Neutrophil (primary cell): ENCODE data around the gene TMEM175.
"Not testable (repeated sequence)": the region's sequence is repeated elsewhere in the genome, so short reads cannot be mapped to it uniquely, and the experiment has no call there.

Experiments
- H3K27ac ChIP-seq: fragments of 200-600 bp; sonication (generic); 2 replicates; pipeline ENCODE4 v1.5.1; 2016; ENCODE audit warnings: mild to moderate bottlenecking, moderate library complexity
- H3K27me3 ChIP-seq: fragments of 200-600 bp; sonication (generic); 2 replicates; pipeline ENCODE4 v1.6.0; 2016; ENCODE audit warnings: mild to moderate bottlenecking
- H3K36me3 ChIP-seq: fragments of 200-600 bp; sonication (generic); 2 replicates; pipeline ENCODE4 v1.5.1; 2017
- H3K4me1 ChIP-seq, 2 experiments: fragments of 200-600 bp in 1 of 2; sonication (generic) in 1 of 2; 1 replicate in 1 of 2; 2 replicates in 1 of 2; pipeline versions ENCODE4 v1.5.1 to v1.6.1; 2013 to 2016; ENCODE audit warnings: low read depth in 1 of 2, low read length in 1 of 2, mild to moderate bottlenecking in 1 of 2, moderate library complexity in 1 of 2; ENCODE audit not compliant: control insufficient read depth in 1 of 2, insufficient read depth in 1 of 2
- H3K4me3 ChIP-seq, 2 experiments: fragments of 200-600 bp in 1 of 2; sonication (generic) in 1 of 2; 1 replicate in 1 of 2; 2 replicates in 1 of 2; pipeline ENCODE4 v1.5.1; 2013 to 2016; ENCODE audit warnings: low read depth in 1 of 2, low read length in 1 of 2, mild to moderate bottlenecking in 1 of 2, moderate library complexity in 1 of 2
- H3K9me3 ChIP-seq: fragments of 200-600 bp; sonication (generic); 2 replicates; pipeline ENCODE4 v1.5.1; 2016
- TF ChIP-seq, protein P1 (sequence below): fragments of 200-600 bp; sonication (generic); IDR thresholded peaks from 2 replicates; pipeline ENCODE4 v1.5.1; 2016; ENCODE audit warnings: antibody characterized with exemption

TMEM175 gene

DNA sequence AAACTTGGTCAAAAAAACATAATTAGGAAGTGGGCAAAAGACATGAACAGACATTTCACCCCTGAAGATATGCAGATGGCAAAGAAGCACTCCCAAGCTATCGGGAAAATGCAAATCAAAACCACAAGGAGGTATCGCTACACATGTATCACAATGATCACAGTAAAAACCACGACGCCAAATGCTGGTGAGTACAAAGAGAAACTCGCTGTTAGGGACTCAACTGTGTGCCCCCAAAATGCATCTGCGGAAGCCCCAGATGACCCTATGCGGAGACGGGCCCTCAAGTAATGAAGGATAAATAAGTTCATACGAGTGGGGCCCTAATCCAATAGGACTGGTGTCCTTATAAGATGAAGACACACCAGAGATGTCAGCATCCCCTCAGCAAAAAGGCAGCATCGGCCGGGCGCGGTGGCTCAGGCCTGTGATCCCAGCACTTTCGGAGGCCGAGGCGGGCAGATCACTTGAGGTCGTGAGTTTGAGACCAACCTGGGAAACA is 10.4 kb upstream of the TMEM175 start:
- Histone ChIP-seq H3K4me3 (no peak overlapping the region), H3K36me3 (peaks cover 9% of the 10 kb centered on the region), H3K27ac (no peak overlapping the region), H3K9me3 (no peaks in the 10 kb centered on the region), H3K27me3 (no peaks in the 10 kb centered on the region), H3K4me1 (peaks cover 35 to 44% of the 10 kb centered on the region in 2 experiments)
- TF ChIP-seq, protein P1, sequence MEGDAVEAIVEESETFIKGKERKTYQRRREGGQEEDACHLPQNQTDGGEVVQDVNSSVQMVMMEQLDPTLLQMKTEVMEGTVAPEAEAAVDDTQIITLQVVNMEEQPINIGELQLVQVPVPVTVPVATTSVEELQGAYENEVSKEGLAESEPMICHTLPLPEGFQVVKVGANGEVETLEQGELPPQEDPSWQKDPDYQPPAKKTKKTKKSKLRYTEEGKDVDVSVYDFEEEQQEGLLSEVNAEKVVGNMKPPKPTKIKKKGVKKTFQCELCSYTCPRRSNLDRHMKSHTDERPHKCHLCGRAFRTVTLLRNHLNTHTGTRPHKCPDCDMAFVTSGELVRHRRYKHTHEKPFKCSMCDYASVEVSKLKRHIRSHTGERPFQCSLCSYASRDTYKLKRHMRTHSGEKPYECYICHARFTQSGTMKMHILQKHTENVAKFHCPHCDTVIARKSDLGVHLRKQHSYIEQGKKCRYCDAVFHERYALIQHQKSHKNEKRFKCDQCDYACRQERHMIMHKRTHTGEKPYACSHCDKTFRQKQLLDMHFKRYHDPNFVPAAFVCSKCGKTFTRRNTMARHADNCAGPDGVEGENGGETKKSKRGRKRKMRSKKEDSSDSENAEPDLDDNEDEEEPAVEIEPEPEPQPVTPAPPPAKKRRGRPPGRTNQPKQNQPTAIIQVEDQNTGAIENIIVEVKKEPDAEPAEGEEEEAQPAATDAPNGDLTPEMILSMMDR: no peak

DNA sequence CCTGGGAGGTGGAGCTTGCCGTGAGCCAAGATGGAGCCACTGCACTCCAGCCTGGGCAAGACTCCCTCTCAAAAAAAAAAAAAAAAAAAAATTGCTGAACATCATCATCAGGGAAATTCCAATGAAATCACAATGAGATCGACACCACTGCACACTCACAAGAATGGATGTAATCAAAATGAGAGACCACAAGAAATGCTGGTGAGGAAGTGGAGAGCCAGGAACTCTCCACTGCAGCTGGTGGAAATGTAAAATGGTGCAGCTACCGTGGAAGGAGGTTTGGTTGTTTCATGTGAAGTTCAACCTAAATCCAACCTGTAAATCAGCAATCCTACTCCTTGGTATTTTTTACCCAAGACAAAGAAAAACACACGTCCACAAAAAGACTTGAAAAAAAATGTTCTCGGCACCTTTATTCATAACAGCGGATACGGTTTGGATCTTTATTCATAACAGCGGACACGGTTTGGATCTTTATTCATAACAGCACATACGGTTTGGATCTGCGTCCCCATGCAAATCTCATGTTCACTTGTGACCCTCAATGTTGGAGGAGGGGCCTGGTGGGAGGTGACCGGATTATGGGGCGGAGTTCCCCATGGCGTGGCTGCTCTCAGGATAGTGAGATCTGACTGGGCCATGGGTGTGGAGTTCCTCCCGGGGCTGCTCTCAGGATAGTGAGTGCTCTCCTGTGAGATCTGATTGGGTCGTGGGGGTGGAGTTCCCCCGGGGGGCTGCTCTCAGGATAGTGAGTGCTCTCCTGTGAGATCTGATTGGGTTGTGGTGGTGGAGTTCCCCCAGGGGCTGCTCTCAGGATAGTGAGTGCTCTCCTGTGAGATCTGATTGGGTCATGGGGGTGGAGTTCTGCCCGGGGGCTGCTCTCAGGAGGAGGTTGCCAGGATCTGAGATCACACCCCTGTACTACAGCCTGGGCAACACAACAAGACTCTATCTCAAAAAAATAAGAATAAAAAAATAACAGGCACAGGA is 7.9 kb upstream of the TMEM175 start:
- Histone ChIP-seq H3K27ac (no peak overlapping the region), H3K4me3 (no peak overlapping the region), H3K27me3 (no peaks in the 10 kb centered on the region), H3K4me1 (peaks cover 38 to 48% of the 10 kb centered on the region in 2 experiments), H3K36me3 (peaks cover 9% of the 10 kb centered on the region), H3K9me3 (no peaks in the 10 kb centered on the region)
- TF ChIP-seq, protein P1: no peak

DNA sequence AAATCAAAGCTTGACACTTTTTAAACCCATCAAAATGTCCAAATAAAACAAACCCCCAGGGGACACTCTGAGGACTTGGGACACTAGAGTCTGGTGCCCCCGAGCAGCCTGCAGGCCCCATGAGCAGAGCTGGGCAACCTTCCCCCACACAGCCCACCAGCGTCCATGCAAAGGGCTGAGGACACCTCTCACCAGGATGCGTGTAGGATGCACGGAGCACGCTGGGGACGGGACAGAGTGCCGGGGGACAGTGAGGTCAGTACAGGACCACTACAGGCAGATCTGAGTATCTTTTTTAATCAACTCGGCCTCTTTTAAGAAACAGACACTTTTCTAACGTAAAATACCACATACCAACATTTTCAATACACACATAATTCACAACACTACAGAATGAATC is 7.1 kb upstream of the TMEM175 start:
- no peak overlapping the region for H3K4me3 ChIP-seq
- H3K36me3 ChIP-seq: peaks cover 9% of the 10 kb centered on the region
- H3K27ac ChIP-seq: no peak overlapping the region
- no peaks in the 10 kb centered on the region for H3K9me3 ChIP-seq
- no peaks in the 10 kb centered on the region for H3K27me3 ChIP-seq
- TF ChIP-seq, protein P1: no peak
- peaks cover 38 to 48% of the 10 kb centered on the region in 2 experiments for H3K4me1 ChIP-seq

GRCh38 chr4:925771-926500 is 6.3 kb upstream of the TMEM175 start:
- H3K4me1 ChIP-seq: peaks cover 38 to 48% of the 10 kb centered on the region in 2 experiments
- TF ChIP-seq, protein P1: no peak
- peaks cover 9% of the 10 kb centered on the region for H3K36me3 ChIP-seq
- no peaks in the 10 kb centered on the region for H3K27me3 ChIP-seq
- H3K4me3 ChIP-seq: no peak overlapping the region
- no peaks in the 10 kb centered on the region for H3K9me3 ChIP-seq
- H3K27ac ChIP-seq: no peak overlapping the region

DNA sequence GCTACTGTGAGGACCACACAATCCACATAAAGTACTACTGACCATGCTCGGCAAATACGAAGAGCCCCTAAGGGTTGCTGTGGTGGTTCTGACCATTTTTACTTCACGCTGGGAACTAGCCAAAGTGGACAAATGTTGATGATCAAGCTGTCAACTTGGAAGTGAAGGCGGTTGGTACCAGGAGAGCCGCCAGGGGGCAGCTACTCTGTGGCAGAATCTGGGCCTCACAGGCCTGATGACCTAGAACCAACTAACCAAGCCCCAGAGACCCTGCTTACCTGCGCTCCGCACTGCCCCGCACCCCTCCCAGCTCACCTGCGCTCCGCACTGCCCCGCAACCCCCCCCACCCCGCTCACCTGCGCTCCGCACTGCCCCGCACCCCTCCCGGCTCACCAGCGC is 5.7 kb upstream of the TMEM175 start:
- Histone ChIP-seq H3K36me3 (peaks cover 9% of the 10 kb centered on the region), H3K4me1 (peaks cover 42 to 48% of the 10 kb centered on the region in 2 experiments)
- TF ChIP-seq, protein P1: no peak

DNA sequence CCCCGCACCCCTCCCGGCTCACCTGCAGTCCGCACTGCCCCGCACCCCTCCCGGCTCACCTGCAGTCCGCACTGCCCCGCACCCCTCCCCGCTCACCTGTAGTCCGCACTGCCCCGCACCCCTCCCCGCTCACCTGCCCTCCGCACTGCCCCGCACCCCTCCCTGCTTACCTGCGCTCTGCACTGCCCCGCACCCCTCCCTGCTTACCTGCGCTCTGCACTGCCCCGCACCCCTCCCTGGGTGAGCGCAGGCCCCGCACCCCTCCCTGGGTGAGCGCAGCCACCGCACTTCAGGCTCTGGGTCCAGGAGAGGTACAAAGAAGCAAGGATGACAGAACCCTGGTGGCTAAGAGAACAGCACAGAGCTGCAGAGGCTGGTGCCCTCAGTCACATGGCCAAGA is 4.7 kb upstream of the TMEM175 start:
- H3K4me1 ChIP-seq: peaks cover 35 to 40% of the 10 kb centered on the region in 2 experiments
- H3K27me3 ChIP-seq, H3K36me3 ChIP-seq, H3K27ac ChIP-seq, H3K9me3 ChIP-seq, H3K4me3 ChIP-seq: not testable (repeated sequence)

More for the DNA sequence above, 5.7 kb upstream of the TMEM175 start:
- Histone ChIP-seq H3K9me3 (no peaks in the 10 kb centered on the region), H3K27me3 (no peaks in the 10 kb centered on the region), H3K27ac (no peak overlapping the region), H3K4me3 (no peak overlapping the region)
